ENCODE data around the gene SLC25A22.

The SLC25A22 gene

GRCh38 chr11:803467-803742 lies 5.3 kb upstream of the SLC25A22 start:
- no peak for DNase-seq (ENCODE audit: low read depth in 2 of 2)

- no peak for DNase-seq (ENCODE audit: low read depth in 2 of 2)
Observed at GRCh38 chr11:802693-803466, 4.8 kb upstream of the SLC25A22 start.

GRCh38 chr11:802018-802617 lies 4.0 kb upstream of the SLC25A22 start:
- no peak for DNase-seq (ENCODE audit: low read depth in 2 of 2)

GRCh38 chr11:801097-801780 lies 3.2 kb upstream of the SLC25A22 start:
- no peak for DNase-seq (ENCODE audit: low read depth in 2 of 2)

GRCh38 chr11:800473-800872 lies 2.4 kb upstream of the SLC25A22 start:
- no peak for DNase-seq (ENCODE audit: low read depth in 2 of 2)

- no peak for DNase-seq (ENCODE audit: low read depth in 2 of 2)
Observed at GRCh38 chr11:799641-800316, 1.7 kb upstream of the SLC25A22 start.

- peak; percentile 68 to 69 for DNase-seq (ENCODE audit: low read depth in 2 of 2)
Observed at GRCh38 chr11:797296-798092, 587 bp downstream of the SLC25A22 start.

- DNase-seq (ENCODE audit: low read depth in 2 of 2) = no peak
Observed at GRCh38 chr11:796565-797295, 1.4 kb downstream of the SLC25A22 start.

GRCh38 chr11:795634-796564 lies 2.2 kb downstream of the SLC25A22 start:
- DNase-seq (ENCODE audit: low read depth in 2 of 2) = peak; percentile 83 to 87

GRCh38 chr11:794766-795633 lies 3.1 kb downstream of the SLC25A22 start:
- no peak for DNase-seq (ENCODE audit: low read depth in 2 of 2)

- DNase-seq (ENCODE audit: low read depth in 2 of 2) = no peak
Observed at GRCh38 chr11:794013-794765, 3.9 kb downstream of the SLC25A22 start.

GRCh38 chr11:793556-793955 lies 4.5 kb downstream of the SLC25A22 start:
- DNase-seq (ENCODE audit: low read depth in 2 of 2) = no peak

- no peak for DNase-seq (ENCODE audit: low read depth in 2 of 2)
Observed at GRCh38 chr11:792873-793272, 5.2 kb downstream of the SLC25A22 start.

- no peak for DNase-seq (ENCODE audit: low read depth in 2 of 2)
Observed at GRCh38 chr11:792535-792821, 5.6 kb downstream of the SLC25A22 start.

GRCh38 chr11:791658-792534 lies 6.2 kb downstream of the SLC25A22 start:
- no peak for DNase-seq (ENCODE audit: low read depth in 2 of 2)

GRCh38 chr11:790721-791564 lies 7.1 kb downstream of the SLC25A22 start:
- DNase-seq (ENCODE audit: low read depth in 2 of 2) = no peak

- DNase-seq (ENCODE audit: low read depth in 2 of 2) = no peak
Observed at GRCh38 chr11:789943-790342, 8.1 kb downstream of the SLC25A22 start, which contains the start of gene CEND1. CEND1 (minus strand) TSS chr11:790090; CDS start chr11:788576, 1,514 bp downstream.
